Right lobe of liver (tissue), 6 donors: ENCODE measurements around the gene PRDM16. TPM values are rescaled to one million over a fixed set of nuclear protein-coding genes. Genes with fewer than 3 reads are reported as not detected.

Source experiments
- ATAC-seq, 4 donors: fragments of 200-7000 bp; cut with Tn5 transposase; one replicate each; pipeline ENCODE4 v1.9.1; 2020; ENCODE audit warnings: mild to moderate bottlenecking in 4 of 4, moderate library complexity in 4 of 4
- DNase-seq, 3 donors: peaks; one replicate each; pipeline ENCODE4 v3.0.0-alpha.2; 2020
- H3K27ac ChIP-seq, 3 donors: fragments of 200-600 bp; one replicate each; pipeline ENCODE4 v1.8.0; 2022
- H3K27me3 ChIP-seq, 2 donors: fragments of 200-600 bp; one replicate each; pipeline ENCODE4 v1.8.0; 2022
- H3K36me3 ChIP-seq, 4 donors: fragments of 200-600 bp; sonication (generic) in 1 of 4; one replicate each; pipeline versions ENCODE4 v1.5.1 to v1.8.0; 2017 to 2022; ENCODE audit warnings: control low read depth in 1 of 4
- H3K4me1 ChIP-seq, 4 donors: fragments of 200-600 bp; sonication (generic) in 1 of 4; one replicate each; pipeline versions ENCODE4 v1.5.1 to v1.8.0; 2017 to 2022; ENCODE audit warnings: control low read depth in 1 of 4
- H3K4me3 ChIP-seq, 3 donors: fragments of 200-600 bp; one replicate each; pipeline ENCODE4 v1.8.0; 2022
- H3K9me3 ChIP-seq, 4 donors: fragments of 200-600 bp; sonication (generic) in 1 of 4; one replicate each; pipeline versions ENCODE4 v1.5.1 to v1.8.0; 2017 to 2022; ENCODE audit warnings: control low read depth in 1 of 4
- CTCF ChIP-seq, 4 donors: fragments of 200-600 bp in 3 of 4; fragments of 450-650 bp in 1 of 4; IDR thresholded peaks; one replicate each; pipeline versions ENCODE4 v1.5.1 to v1.8.0; 2016 to 2022; ENCODE audit warnings: antibody characterized with exemption in 4 of 4, mild to moderate bottlenecking in 2 of 4
- POLR2A ChIP-seq: fragments of 450-650 bp; IDR thresholded peaks from one replicate; pipeline ENCODE4 v1.6.1; 2017; ENCODE audit warnings: antibody characterized with exemption, mild to moderate bottlenecking
- WGBS: methylation state at CpG from one replicate; pipeline ENCODE4 v1.1.6; 2018; ENCODE audit warnings: low coverage, low lambda C conversion rate; ENCODE audit not compliant: insufficient coverage; ENCODE audit errors: missing lambda C conversion rate; 5-methylcytosine and 5-hydroxymethylcytosine counted together
- intact Hi-C, 2 donors: fragments of 100-400 bp; cut with DNase I; formaldehyde crosslinking; loops; one replicate each; pipeline versions ENCODE4 v1.11.2 to v1.14.1; 2022
- total RNA-seq, 6 experiments: library from RNA; depleted of rRNA in 2 of 6; stranded (reverse); fragments of >200 nt in 2 of 6; fragmentation: NEBNext Ultra II Directional in 3 of 6; extraction: Animal tissue kit (Norgen Biotek cat#: 25700) in 3 of 6; gene quantifications; one replicate each; pipeline versions ENCODE4 v1.1.0 to v1.2.4, GENCODE V29; 2016 to 2023
- donor health status: DM: no; HTN: yes; CAD: no.
- donor health status: DM: no; HTN: no; CAD: no.
- donor health status: DM: no; HTN: no; CAD: no.
- donor health status: DM: no; HTN: yes; CAD: no.
- donor health status: DM: no; HTN: yes; CAD: no.

Gene PRDM16
- total RNA-seq, 6 experiments from 2014 or later: 0.06 to 0.75 (median 0.28) TPM

- 55% methylated on average over 7 of the region's 14 CpGs for WGBS
- H3K9me3 ChIP-seq: no peaks in the 10 kb centered on the region
- no peak for TF ChIP-seq CTCF (IDR thresholded peaks at IDR 0.05)
- no peak for TF ChIP-seq POLR2A
- intact Hi-C loops: no loop called here
- H3K27ac ChIP-seq: no peak overlapping the region
- no peaks in the 10 kb centered on the region for H3K4me1 ChIP-seq
- H3K36me3 ChIP-seq: no peaks in the 10 kb centered on the region
- ATAC-seq: no peak
- peak in 1 of 3 donors; percentile 37 for DNase-seq
- H3K27me3 ChIP-seq: no peaks in the 10 kb centered on the region
- H3K4me3 ChIP-seq: no peak overlapping the region
Observed at GRCh38 chr1:3034728-3035562, 34.1 kb upstream of the PRDM16 start.

- ATAC-seq: no peak
Observed at GRCh38 chr1:3035563-3036446, 33.2 kb upstream of the PRDM16 start.

GRCh38 chr1:3036447-3037280 is 32.3 kb upstream of the PRDM16 start:
- peak in 2 of 3 donors; percentile 33 to 39 for DNase-seq
- TF ChIP-seq POLR2A: no peak
- TF ChIP-seq CTCF (IDR thresholded peaks at IDR 0.05): no peak
- H3K27me3 ChIP-seq: no peaks in the 10 kb centered on the region
- intact Hi-C loops: no loop called here
- ATAC-seq: no peak
- 5% methylated on average over 6 of the region's 22 CpGs for WGBS
- no peaks in the 10 kb centered on the region for H3K36me3 ChIP-seq
- H3K9me3 ChIP-seq: no peaks in the 10 kb centered on the region
- no peak overlapping the region for H3K27ac ChIP-seq
- H3K4me1 ChIP-seq: no peaks in the 10 kb centered on the region
- H3K4me3 ChIP-seq: no peak overlapping the region

More at GRCh38 chr1:3035563-3036446, 33.2 kb upstream of the PRDM16 start:
- WGBS: 18% methylated on average over 6 of the region's 19 CpGs
- peak in 2 of 3 donors; percentile 36 to 43 for DNase-seq
- Histone ChIP-seq H3K4me1 (no peaks in the 10 kb centered on the region), H3K36me3 (no peaks in the 10 kb centered on the region), H3K27me3 (no peaks in the 10 kb centered on the region), H3K9me3 (no peaks in the 10 kb centered on the region), H3K27ac (no peak overlapping the region), H3K4me3 (no peak overlapping the region)
- intact Hi-C loops: no loop called here
- TF ChIP-seq POLR2A (no peak), CTCF (IDR thresholded peaks at IDR 0.05) (no peak)

- H3K4me3 ChIP-seq: no peak overlapping the region
- H3K36me3 ChIP-seq: no peaks in the 10 kb centered on the region
- H3K27ac ChIP-seq: no peak overlapping the region
- TF ChIP-seq POLR2A (no peak), CTCF (IDR thresholded peaks at IDR 0.05) (no peak)
- intact Hi-C loops: no loop called here
- H3K9me3 ChIP-seq: no peaks in the 10 kb centered on the region
- ATAC-seq (no peak), DNase-seq (peak in 2 of 3 donors; percentile 21 to 43)
- no peaks in the 10 kb centered on the region for H3K4me1 ChIP-seq
- 64% methylated on average over 16 of the region's 32 CpGs for WGBS
- H3K27me3 ChIP-seq: no peaks in the 10 kb centered on the region
Observed at GRCh38 chr1:3037281-3038040, 31.5 kb upstream of the PRDM16 start.
